Hepatocyte (in vitro differentiated cells): ENCODE measurements around the gene TENM4. TPM values are rescaled to one million over a fixed set of nuclear protein-coding genes. Genes with fewer than 3 reads are reported as not detected.
A peak's percentile ranks its signal among the peaks of the same experiment; 100 is the strongest.

Source experiments
- DNase-seq: peaks from one replicate; pipeline ENCODE4 v3.0.0-alpha.2; 2016; ENCODE audit warnings: low spot score
- H2AFZ ChIP-seq: fragments of 200-600 bp; sonication (generic); 2 replicates; pipeline ENCODE4 v1.6.0; 2016; ENCODE audit warnings: antibody characterized with exemption, mild to moderate bottlenecking
- H3K27ac ChIP-seq: fragments of 200-600 bp; sonication (generic); 2 replicates; pipeline ENCODE4 v1.5.1; 2016; ENCODE audit warnings: mild to moderate bottlenecking
- H3K27me3 ChIP-seq: fragments of 200-600 bp; sonication (generic); 2 replicates; pipeline ENCODE4 v1.6.1; 2016
- H3K36me3 ChIP-seq: fragments of 200-600 bp; sonication (generic); replicated peaks from 2 replicates; pipeline ENCODE4 v1.5.1; 2016; ENCODE audit warnings: low read depth; ENCODE audit not compliant: insufficient read depth
- H3K4me1 ChIP-seq: fragments of 200-600 bp; sonication (generic); 2 replicates; pipeline ENCODE4 v1.5.1; 2016; ENCODE audit warnings: mild to moderate bottlenecking, moderate library complexity; ENCODE audit not compliant: insufficient read depth
- H3K4me2 ChIP-seq: fragments of 200-600 bp; sonication (generic); 2 replicates; pipeline ENCODE4 v1.6.0; 2016
- H3K4me3 ChIP-seq: fragments of 200-600 bp; sonication (generic); 2 replicates; pipeline ENCODE4 v1.5.1; 2016; ENCODE audit warnings: mild to moderate bottlenecking
- H3K79me2 ChIP-seq: fragments of 200-600 bp; sonication (generic); 2 replicates; pipeline ENCODE4 v1.6.0; 2017; ENCODE audit warnings: mild to moderate bottlenecking
- H3K9me2 ChIP-seq: fragments of 200-600 bp; sonication (generic); replicated peaks from 2 replicates; pipeline ENCODE4 v1.6.0; 2017; ENCODE audit warnings: mild to moderate bottlenecking; ENCODE audit not compliant: insufficient read depth
- H3K9me3 ChIP-seq: fragments of 200-600 bp; sonication (generic); 2 replicates; pipeline ENCODE4 v1.5.1; 2016; ENCODE audit warnings: low read depth, mild to moderate bottlenecking
- H4K20me1 ChIP-seq: fragments of 200-600 bp; sonication (generic); 2 replicates; pipeline ENCODE4 v1.6.0; 2016; ENCODE audit warnings: mild to moderate bottlenecking; ENCODE audit not compliant: insufficient read depth, poor library complexity, severe bottlenecking
- CTCF ChIP-seq: fragments of 200-600 bp; sonication (generic); IDR thresholded peaks from 2 replicates; pipeline ENCODE4 v1.5.1; 2016; ENCODE audit warnings: antibody characterized with exemption, mild to moderate bottlenecking; ENCODE audit not compliant: poor library complexity
- EZH2 ChIP-seq: fragments of 200-600 bp; sonication (generic); IDR thresholded peaks from 2 replicates; pipeline ENCODE4 v1.6.1; 2016; ENCODE audit warnings: antibody characterized with exemption, mild to moderate bottlenecking, borderline replicate concordance
- EZH2phosphoT487 ChIP-seq: fragments of 200-600 bp; sonication (generic); IDR thresholded peaks from one replicate; pipeline ENCODE4 v1.6.1; 2018; ENCODE audit warnings: antibody characterized with exemption, mild to moderate bottlenecking, low read depth, moderate library complexity; ENCODE audit not compliant: unreplicated experiment, severe bottlenecking
- WGBS: methylation state at CpG from one replicate; pipeline ENCODE4 v1.1.6; 2016; ENCODE audit warnings: low lambda C conversion rate; ENCODE audit errors: missing lambda C conversion rate; 5-methylcytosine and 5-hydroxymethylcytosine counted together
- polyA plus RNA-seq: library from polyadenylated mRNA; unstranded; fragments of >200 nt; fragmentation: Nextera tagmentation; extraction: Ambion mirVana; gene quantifications from 2 replicates; pipeline ENCODE4 v1.2.1, GENCODE V29; 2016
- total RNA-seq: library from RNA; depleted of rRNA; stranded (reverse); fragments of >200 nt; gene quantifications from 2 replicates; pipeline ENCODE4 v1.2.3, GENCODE V29; 2014

Gene TENM4
- total and polyA plus RNA-seq, 2 experiments from 2014 or later = 18.4 to 18.7 TPM

GRCh38 chr11:79236541-79236971, 204.3 kb downstream of the TENM4 start:
- H2AFZ ChIP-seq = no peak overlapping the region
- no peaks in the 10 kb centered on the region for H3K36me3 ChIP-seq
- H3K4me2 ChIP-seq = peak overlapping the region; percentile 33
- H3K27me3 ChIP-seq = no peaks in the 10 kb centered on the region
- no peak for TF ChIP-seq EZH2phosphoT487
- no peak for TF ChIP-seq EZH2
- no peak for TF ChIP-seq CTCF
- H3K4me1 ChIP-seq = peaks cover 31% of the 10 kb centered on the region
- no peaks in the 10 kb centered on the region for H3K9me2 ChIP-seq
- WGBS = 58% methylated on average over 11 of the region's 11 CpGs
- DNase-seq = no peak
- H4K20me1 ChIP-seq = no peaks in the 10 kb centered on the region
- no peak overlapping the region for H3K4me3 ChIP-seq
- peak overlapping the region; percentile 52 for H3K27ac ChIP-seq
- H3K9me3 ChIP-seq = no peaks in the 10 kb centered on the region
- H3K79me2 ChIP-seq = no peaks in the 10 kb centered on the region

GRCh38 chr11:79235696-79236095, 205.1 kb downstream of the TENM4 start:
- Histone ChIP-seq H3K4me3 (no peak overlapping the region), H3K4me2 (no peak overlapping the region), H3K79me2 (no peaks in the 10 kb centered on the region), H3K9me3 (no peaks in the 10 kb centered on the region), H3K36me3 (no peaks in the 10 kb centered on the region), H3K9me2 (no peaks in the 10 kb centered on the region), H3K4me1 (peaks cover 31% of the 10 kb centered on the region), H4K20me1 (no peaks in the 10 kb centered on the region), H3K27me3 (no peaks in the 10 kb centered on the region), H3K27ac (peak overlapping the region; percentile 52), H2AFZ (no peak overlapping the region)
- no peak for DNase-seq
- 82% methylated on average over 6 of the region's 6 CpGs for WGBS
- TF ChIP-seq EZH2phosphoT487 (no peak), CTCF (no peak), EZH2 (no peak)

- Histone ChIP-seq H2AFZ (no peak overlapping the region), H3K4me3 (no peak overlapping the region), H3K36me3 (no peaks in the 10 kb centered on the region), H3K9me3 (no peaks in the 10 kb centered on the region), H4K20me1 (no peaks in the 10 kb centered on the region), H3K27ac (no peak overlapping the region), H3K9me2 (no peaks in the 10 kb centered on the region), H3K79me2 (no peaks in the 10 kb centered on the region), H3K4me2 (no peak overlapping the region), H3K27me3 (no peaks in the 10 kb centered on the region), H3K4me1 (peaks cover 22% of the 10 kb centered on the region)
- DNase-seq = no peak
- 95% methylated on average over 5 of the region's 5 CpGs for WGBS
- no peak for TF ChIP-seq CTCF
- no peak for TF ChIP-seq EZH2phosphoT487
- no peak for TF ChIP-seq EZH2
Observed at GRCh38 chr11:79232346-79232745, 208.5 kb downstream of the TENM4 start.

- DNase-seq = no peak
- no peaks in the 10 kb centered on the region for H3K4me1 ChIP-seq
- no peaks in the 10 kb centered on the region for H3K9me3 ChIP-seq
- H3K36me3 ChIP-seq = no peaks in the 10 kb centered on the region
- no peaks in the 10 kb centered on the region for H3K79me2 ChIP-seq
- no peaks in the 10 kb centered on the region for H3K27me3 ChIP-seq
- no peaks in the 10 kb centered on the region for H3K9me2 ChIP-seq
- no peak for TF ChIP-seq EZH2phosphoT487
- TF ChIP-seq EZH2 = no peak
- TF ChIP-seq CTCF = no peak
- no peak overlapping the region for H2AFZ ChIP-seq
- no peaks in the 10 kb centered on the region for H4K20me1 ChIP-seq
- 100% methylated on average over 1 of the region's 1 CpG for WGBS
- H3K4me3 ChIP-seq = no peak overlapping the region
- no peak overlapping the region for H3K27ac ChIP-seq
- H3K4me2 ChIP-seq = no peak overlapping the region
Observed at GRCh38 chr11:79229047-79229446, 211.8 kb downstream of the TENM4 start.
